Measurements from ENCODE around the gene CIITA. TPM values are rescaled to one million over a fixed set of nuclear protein-coding genes. Genes with fewer than 3 reads are reported as not detected.

The CIITA gene
- total RNA-seq, 1 donor from 2014 or later = 0.13 TPM

DNA sequence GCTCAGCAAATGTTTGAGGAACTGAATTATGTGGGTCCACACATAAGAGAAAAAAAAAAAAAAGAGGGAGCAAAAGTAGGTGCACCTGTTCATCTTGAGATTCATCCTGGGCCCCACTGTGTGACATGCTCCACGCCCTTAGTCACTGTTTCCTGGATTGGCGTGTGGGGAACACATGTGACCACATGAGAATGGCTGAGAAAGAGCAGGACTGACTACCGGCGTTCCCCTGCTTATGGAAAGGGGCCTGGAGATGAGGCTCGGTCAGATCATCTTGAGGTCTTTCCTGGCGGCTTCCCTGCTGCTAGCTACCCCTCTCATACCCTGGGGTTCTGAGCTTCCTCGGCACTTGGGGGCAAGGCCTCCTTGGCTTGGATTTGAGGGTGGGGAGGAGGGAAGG is 61.3 kb downstream of the CIITA start:
- no peak for TF ChIP-seq CTCF (IDR thresholded peaks at IDR 0.05; ENCODE audit: unreplicated experiment)
- Mint-ChIP-seq H3K27me3 (ENCODE audit: unreplicated experiment) (peaks cover 16% of the 10 kb centered on the region), H3K4me1 (ENCODE audit: unreplicated experiment) (peaks cover 50% of the 10 kb centered on the region), H3K9me3 (ENCODE audit: unreplicated experiment) (no peaks in the 10 kb centered on the region), H3K4me3 (ENCODE audit: unreplicated experiment) (peak overlapping the region; percentile 69), H3K27ac (ENCODE audit: unreplicated experiment) (no peak overlapping the region), H3K36me3 (ENCODE audit: low read depth, unreplicated experiment) (peaks cover 10% of the 10 kb centered on the region)
- no peak for DNase-seq (ENCODE audit: low spot score)

- H3K9me3 Mint-ChIP-seq (ENCODE audit: unreplicated experiment) = no peaks in the 10 kb centered on the region
- H3K27me3 Mint-ChIP-seq (ENCODE audit: unreplicated experiment) = peaks cover 16% of the 10 kb centered on the region
- DNase-seq (ENCODE audit: low spot score) = no peak
- H3K27ac Mint-ChIP-seq (ENCODE audit: unreplicated experiment) = no peak overlapping the region
- H3K4me3 Mint-ChIP-seq (ENCODE audit: unreplicated experiment) = peak overlapping the region; percentile 5
- no peak for TF ChIP-seq CTCF (IDR thresholded peaks at IDR 0.05; ENCODE audit: unreplicated experiment)
- H3K36me3 Mint-ChIP-seq (ENCODE audit: low read depth, unreplicated experiment) = peaks cover 10% of the 10 kb centered on the region
- peaks cover 55% of the 10 kb centered on the region for H3K4me1 Mint-ChIP-seq (ENCODE audit: unreplicated experiment)
These were observed 62.0 kb downstream of the CIITA start for GRCh38 chr16:10938796-10939648.

- Mint-ChIP-seq H3K4me1 (ENCODE audit: unreplicated experiment) (peaks cover 55% of the 10 kb centered on the region), H3K27ac (ENCODE audit: unreplicated experiment) (no peak overlapping the region), H3K27me3 (ENCODE audit: unreplicated experiment) (peaks cover 16% of the 10 kb centered on the region), H3K36me3 (ENCODE audit: low read depth, unreplicated experiment) (peaks cover 10% of the 10 kb centered on the region), H3K4me3 (ENCODE audit: unreplicated experiment) (peak overlapping the region; percentile 5), H3K9me3 (ENCODE audit: unreplicated experiment) (no peaks in the 10 kb centered on the region)
- no peak for DNase-seq (ENCODE audit: low spot score)
- TF ChIP-seq CTCF (IDR thresholded peaks at IDR 0.05; ENCODE audit: unreplicated experiment) = no peak
These were observed 62.7 kb downstream of the CIITA start for GRCh38 chr16:10939649-10940234.

- Mint-ChIP-seq H3K9me3 (ENCODE audit: unreplicated experiment) (no peaks in the 10 kb centered on the region), H3K27ac (ENCODE audit: unreplicated experiment) (no peak overlapping the region), H3K4me1 (ENCODE audit: unreplicated experiment) (peaks cover 59% of the 10 kb centered on the region), H3K27me3 (ENCODE audit: unreplicated experiment) (peaks cover 16% of the 10 kb centered on the region), H3K36me3 (ENCODE audit: low read depth, unreplicated experiment) (peaks cover 14% of the 10 kb centered on the region), H3K4me3 (ENCODE audit: unreplicated experiment) (peak overlapping the region; percentile 96)
- TF ChIP-seq CTCF (IDR thresholded peaks at IDR 0.05; ENCODE audit: unreplicated experiment) = no peak
- no peak for DNase-seq (ENCODE audit: low spot score)
These were observed 63.6 kb downstream of the CIITA start for GRCh38 chr16:10940501-10941079.

All from endothelial cell (in vitro differentiated cells).